Tibial nerve (tissue), 4 donors: Measurements from ENCODE around the gene RASGEF1C.

Source experiments
- EP300 ChIP-seq, 2 donors: sonication (generic); formaldehyde crosslinking; IDR thresholded peaks; one replicate each; pipeline ENCODE4 v1.6.1; 2017; ENCODE audit warnings: antibody characterized with exemption in 2 of 2, mild to moderate bottlenecking in 1 of 2
- POLR2A ChIP-seq, 2 donors: fragments of 450-650 bp; IDR thresholded peaks; one replicate each; pipeline ENCODE4 v1.6.1; 2017; ENCODE audit warnings: antibody characterized with exemption in 2 of 2, mild to moderate bottlenecking in 2 of 2, moderate library complexity in 2 of 2
- TF ChIP-seq, protein P1 (sequence below), 5 experiments: fragments of 200-600 bp in 3 of 5; fragments of 450-650 bp in 2 of 5; sonication (generic) in 3 of 5; IDR thresholded peaks; one replicate each; pipeline ENCODE4 v1.5.1; 2016 to 2019; ENCODE audit warnings: antibody characterized with exemption in 5 of 5, mild to moderate bottlenecking in 3 of 5, moderate library complexity in 2 of 5

DNA sequence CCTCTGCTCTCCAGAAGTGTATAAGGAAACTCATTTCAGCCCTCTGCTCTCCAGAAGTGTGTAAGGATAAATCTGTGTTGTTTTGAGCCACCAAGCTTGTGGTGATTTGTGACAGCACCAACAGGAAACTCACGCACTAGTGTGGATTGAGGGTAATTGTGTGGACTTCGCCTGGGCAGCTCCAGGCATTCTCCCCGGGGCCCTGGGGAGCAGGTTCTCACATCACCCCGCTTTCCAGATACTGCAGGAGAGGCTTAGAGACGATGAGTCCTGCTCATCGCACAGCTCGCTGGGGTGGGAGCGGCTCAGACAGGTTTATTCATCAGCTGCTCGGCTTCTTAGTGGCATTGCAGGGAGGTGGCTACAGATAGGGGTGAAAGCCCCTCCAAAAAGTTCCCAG lies 99.1 kb downstream of the RASGEF1C start:
- TF ChIP-seq, protein P1, sequence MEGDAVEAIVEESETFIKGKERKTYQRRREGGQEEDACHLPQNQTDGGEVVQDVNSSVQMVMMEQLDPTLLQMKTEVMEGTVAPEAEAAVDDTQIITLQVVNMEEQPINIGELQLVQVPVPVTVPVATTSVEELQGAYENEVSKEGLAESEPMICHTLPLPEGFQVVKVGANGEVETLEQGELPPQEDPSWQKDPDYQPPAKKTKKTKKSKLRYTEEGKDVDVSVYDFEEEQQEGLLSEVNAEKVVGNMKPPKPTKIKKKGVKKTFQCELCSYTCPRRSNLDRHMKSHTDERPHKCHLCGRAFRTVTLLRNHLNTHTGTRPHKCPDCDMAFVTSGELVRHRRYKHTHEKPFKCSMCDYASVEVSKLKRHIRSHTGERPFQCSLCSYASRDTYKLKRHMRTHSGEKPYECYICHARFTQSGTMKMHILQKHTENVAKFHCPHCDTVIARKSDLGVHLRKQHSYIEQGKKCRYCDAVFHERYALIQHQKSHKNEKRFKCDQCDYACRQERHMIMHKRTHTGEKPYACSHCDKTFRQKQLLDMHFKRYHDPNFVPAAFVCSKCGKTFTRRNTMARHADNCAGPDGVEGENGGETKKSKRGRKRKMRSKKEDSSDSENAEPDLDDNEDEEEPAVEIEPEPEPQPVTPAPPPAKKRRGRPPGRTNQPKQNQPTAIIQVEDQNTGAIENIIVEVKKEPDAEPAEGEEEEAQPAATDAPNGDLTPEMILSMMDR (IDR thresholded peaks at IDR 0.05): no peak
- no peak for TF ChIP-seq POLR2A (IDR thresholded peaks at IDR 0.05)
- no peak for TF ChIP-seq EP300 (IDR thresholded peaks at IDR 0.05)
